Myocyte (in vitro differentiated cells): ENCODE data around the gene EZR. TPM values are rescaled to one million over a fixed set of nuclear protein-coding genes. Genes with fewer than 3 reads are reported as not detected.

Experiments
- DNase-seq: peaks from one replicate; pipeline ENCODE4 v3.0.0-alpha.2; 2012; ENCODE audit warnings: low read depth
- total RNA-seq: library from RNA; depleted of rRNA; stranded (reverse); fragments of >200 nt; gene quantifications from 2 replicates; pipeline ENCODE4 v1.2.3, GENCODE V29; 2014

Gene EZR
- total RNA-seq, 1 donor from 2014 or later = 71.0 TPM

GRCh38 chr6:158819977-158820622 lies 932 bp upstream of the EZR start:
- no peak for DNase-seq

GRCh38 chr6:158818581-158819212 lies 471 bp downstream of the EZR start:
- peak; percentile 62 for DNase-seq

GRCh38 chr6:158817728-158818580 lies 1.2 kb downstream of the EZR start:
- peak; percentile 84 for DNase-seq

- peak; percentile 59 for DNase-seq
Observed at GRCh38 chr6:158816803-158817727, 2.1 kb downstream of the EZR start.

- no peak for DNase-seq
Observed at GRCh38 chr6:158816329-158816728, 2.8 kb downstream of the EZR start.

- DNase-seq = no peak
Observed at GRCh38 chr6:158815907-158816306, 3.3 kb downstream of the EZR start.

- DNase-seq = no peak
Observed at GRCh38 chr6:158815379-158815724, 3.8 kb downstream of the EZR start.

GRCh38 chr6:158813032-158813431 lies 6.1 kb downstream of the EZR start:
- DNase-seq = no peak

GRCh38 chr6:158812611-158813010 lies 6.6 kb downstream of the EZR start:
- no peak for DNase-seq

- no peak for DNase-seq
Observed at GRCh38 chr6:158810155-158811095, 8.7 kb downstream of the EZR start.

GRCh38 chr6:158808941-158809678 lies 10.1 kb downstream of the EZR start:
- DNase-seq = peak; percentile 15

GRCh38 chr6:158808442-158808833 lies 10.7 kb downstream of the EZR start:
- no peak for DNase-seq

- no peak for DNase-seq
Observed at GRCh38 chr6:158807515-158808441, 11.4 kb downstream of the EZR start.

GRCh38 chr6:158805698-158806377 lies 13.3 kb downstream of the EZR start:
- DNase-seq = no peak

GRCh38 chr6:158804207-158804606 lies 15.0 kb downstream of the EZR start:
- no peak for DNase-seq

GRCh38 chr6:158803733-158804143 lies 15.4 kb downstream of the EZR start:
- DNase-seq = peak; percentile 21

GRCh38 chr6:158801655-158802294 lies 17.4 kb downstream of the EZR start:
- peak; percentile 95 for DNase-seq
